ENCODE measurements around the gene EPX.
"Not testable (repeated sequence)": the region's sequence is repeated elsewhere in the genome, so short reads cannot be mapped to it uniquely, and the experiment has no call there.

Gene EPX

DNA sequence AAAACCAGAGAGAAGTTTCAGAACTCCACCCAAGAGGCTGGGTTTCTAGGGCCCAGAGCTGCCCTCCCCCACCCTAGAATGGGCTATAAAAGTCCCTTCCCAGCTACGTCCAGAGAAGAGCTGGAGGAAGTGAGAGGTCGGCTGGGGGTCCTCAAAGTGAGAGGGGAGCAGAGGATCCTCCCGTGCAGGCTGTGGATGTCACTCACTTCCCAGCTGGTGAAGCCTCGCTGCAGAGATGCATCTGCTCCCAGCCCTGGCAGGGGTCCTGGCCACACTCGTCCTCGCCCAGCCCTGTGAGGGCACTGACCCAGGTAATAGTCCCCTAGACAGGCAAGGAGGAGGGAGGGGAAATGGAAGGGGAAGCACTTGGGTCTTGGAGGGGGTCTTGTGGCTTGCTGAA is at the start of gene EPX:
Gene EPX (plus strand): TSS at position 115 of the 400 bp plus-strand sequence. CDS start 121 bp downstream, at position 236.
- H3K9me3 Mint-ChIP-seq: no peaks in the 10 kb centered on the region
- H3K4me3 Mint-ChIP-seq: no peak within 1 kb of the TSS
- H3K36me3 Mint-ChIP-seq (ENCODE audit: low read depth): no peaks in the 10 kb centered on the region
- no peak within 1 kb of the TSS for H3K27ac Mint-ChIP-seq
- no peaks in the 10 kb centered on the region for H3K4me1 Mint-ChIP-seq (ENCODE audit: low read depth)
- no peaks in the 10 kb centered on the region for H3K27me3 Mint-ChIP-seq (ENCODE audit: low read depth)

- H3K36me3 Mint-ChIP-seq (ENCODE audit: low read depth); H3K4me3 Mint-ChIP-seq; H3K4me1 Mint-ChIP-seq (ENCODE audit: low read depth); H3K27ac Mint-ChIP-seq: not testable (repeated sequence)
- Mint-ChIP-seq H3K9me3 (peaks cover 35% of the 10 kb centered on the region), H3K27me3 (ENCODE audit: low read depth) (peaks cover 74% of the 10 kb centered on the region)
Measured at GRCh38 chr17:58143335-58143734, 49.2 kb upstream of the EPX start.

DNA sequence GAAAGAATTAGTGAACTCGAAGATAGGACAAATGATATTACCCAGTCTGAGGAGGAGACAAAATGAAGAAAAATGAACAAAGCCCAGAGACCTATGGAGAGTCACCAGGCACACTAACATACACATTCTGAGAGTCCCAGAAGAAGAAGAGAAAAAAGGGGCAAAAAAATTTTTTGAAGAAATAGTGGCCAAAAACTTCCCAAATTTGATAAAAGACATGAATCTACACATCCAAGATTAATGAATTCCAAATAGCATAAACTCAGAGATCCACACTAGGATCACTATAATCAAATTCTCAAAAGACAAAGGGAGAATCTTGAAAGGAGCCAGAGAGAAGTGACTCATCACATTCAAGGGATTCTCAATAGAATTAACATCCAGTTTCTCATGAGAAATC is 47.7 kb upstream of the EPX start:
- no peak overlapping the region for H3K4me3 Mint-ChIP-seq

GRCh38 chr17:58147930-58148434 is 44.5 kb upstream of the EPX start, which contains the start of gene OR4D1:
Gene OR4D1 (plus strand): TSS chr17:58148384. CDS start chr17:58155154, 6,770 bp downstream.
- H3K4me3 Mint-ChIP-seq: no peak within 1 kb of the TSS
- H3K36me3 Mint-ChIP-seq (ENCODE audit: low read depth): peaks cover 15% of the 10 kb centered on the region
- H3K27me3 Mint-ChIP-seq (ENCODE audit: low read depth): peaks cover 77% of the 10 kb centered on the region
- peaks cover 35% of the 10 kb centered on the region for H3K9me3 Mint-ChIP-seq
- no peak within 1 kb of the TSS for H3K27ac Mint-ChIP-seq
- peaks cover 9% of the 10 kb centered on the region for H3K4me1 Mint-ChIP-seq (ENCODE audit: low read depth)

More for the DNA sequence above, 47.7 kb upstream of the EPX start:
- H3K9me3 Mint-ChIP-seq: peaks cover 35% of the 10 kb centered on the region
- H3K27me3 Mint-ChIP-seq (ENCODE audit: low read depth): peaks cover 74% of the 10 kb centered on the region
- H3K27ac Mint-ChIP-seq: no peak overlapping the region
- peaks cover 10% of the 10 kb centered on the region for H3K36me3 Mint-ChIP-seq (ENCODE audit: low read depth)
- H3K4me1 Mint-ChIP-seq (ENCODE audit: low read depth): no peaks in the 10 kb centered on the region

- peaks cover 15% of the 10 kb centered on the region for H3K4me1 Mint-ChIP-seq (ENCODE audit: low read depth)
- peaks cover 76% of the 10 kb centered on the region for H3K27me3 Mint-ChIP-seq (ENCODE audit: low read depth)
- H3K27ac Mint-ChIP-seq: no peak overlapping the region
- H3K4me3 Mint-ChIP-seq: no peak overlapping the region
- H3K36me3 Mint-ChIP-seq (ENCODE audit: low read depth): peaks cover 15% of the 10 kb centered on the region
- H3K9me3 Mint-ChIP-seq: peaks cover 34% of the 10 kb centered on the region
Measured at GRCh38 chr17:58148609-58149008, 43.9 kb upstream of the EPX start.

GRCh38 chr17:58150394-58150793 is 42.1 kb upstream of the EPX start:
- Mint-ChIP-seq H3K4me1 (ENCODE audit: low read depth) (peaks cover 27% of the 10 kb centered on the region), H3K36me3 (ENCODE audit: low read depth) (peaks cover 18% of the 10 kb centered on the region), H3K9me3 (peaks cover 20% of the 10 kb centered on the region), H3K27me3 (ENCODE audit: low read depth) (peaks cover 61% of the 10 kb centered on the region), H3K27ac (no peak overlapping the region), H3K4me3 (no peak overlapping the region)

GRCh38 chr17:58153046-58153445 is 39.5 kb upstream of the EPX start:
- peaks cover 41% of the 10 kb centered on the region for H3K4me1 Mint-ChIP-seq (ENCODE audit: low read depth)
- H3K36me3 Mint-ChIP-seq (ENCODE audit: low read depth): peaks cover 20% of the 10 kb centered on the region
- H3K27me3 Mint-ChIP-seq (ENCODE audit: low read depth): peaks cover 48% of the 10 kb centered on the region
- H3K27ac Mint-ChIP-seq: peak overlapping the region; percentile 87
- peak overlapping the region; percentile 66 for H3K4me3 Mint-ChIP-seq
- peaks cover 8% of the 10 kb centered on the region for H3K9me3 Mint-ChIP-seq

GRCh38 chr17:58153671-58154070 is 38.9 kb upstream of the EPX start:
- Mint-ChIP-seq H3K27ac (peak overlapping the region; percentile 80), H3K27me3 (ENCODE audit: low read depth) (peaks cover 41% of the 10 kb centered on the region), H3K4me3 (no peak overlapping the region), H3K36me3 (ENCODE audit: low read depth) (peaks cover 20% of the 10 kb centered on the region), H3K4me1 (ENCODE audit: low read depth) (peaks cover 41% of the 10 kb centered on the region), H3K9me3 (peaks cover 8% of the 10 kb centered on the region)

DNA sequence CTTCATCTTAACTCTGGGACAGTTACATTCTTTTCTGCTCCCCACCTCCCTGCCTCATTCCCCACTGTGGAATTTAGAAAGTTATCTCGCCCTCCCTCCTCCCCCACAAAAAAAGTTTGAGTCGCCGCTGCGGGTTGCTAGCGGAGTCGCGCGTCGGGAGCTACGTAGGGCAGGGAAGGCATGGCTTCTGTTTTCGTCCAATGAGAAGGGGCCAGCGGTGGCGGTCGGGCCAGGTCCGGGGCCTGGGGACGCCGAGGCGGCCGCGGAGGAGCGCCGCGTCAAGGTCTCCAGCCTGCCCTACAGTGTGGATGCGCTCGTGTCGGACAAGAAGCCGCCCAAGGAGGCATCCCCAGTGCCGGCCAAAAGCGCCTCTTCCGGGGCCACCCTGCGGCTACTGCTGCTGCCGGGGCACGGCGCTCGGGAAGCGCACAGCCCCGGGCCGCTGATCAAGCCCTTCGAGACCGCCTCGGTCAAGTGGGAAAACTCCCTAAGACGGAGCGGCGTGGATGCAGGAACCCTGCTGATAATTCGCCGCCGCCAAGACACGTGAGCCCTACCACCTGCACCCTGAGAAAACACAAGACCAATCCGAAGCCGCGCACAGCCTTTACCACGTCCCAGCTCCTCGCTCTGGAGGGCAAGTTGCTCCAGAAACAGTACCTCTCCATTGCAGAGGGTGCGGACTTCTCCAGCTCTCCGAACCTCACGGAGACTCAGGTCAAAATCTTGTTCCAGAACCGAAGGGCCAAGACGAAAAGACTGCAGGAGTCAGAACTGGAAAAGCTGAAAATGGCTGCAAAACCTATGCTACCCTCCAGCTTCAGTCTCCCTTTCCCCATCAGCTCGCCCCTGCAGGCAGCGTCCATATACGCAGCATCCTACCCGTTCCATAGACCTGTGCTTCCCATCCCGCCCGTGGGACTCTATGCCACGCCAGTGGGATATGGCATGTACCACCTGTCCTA is 35.4 kb upstream of the EPX start:
- peaks cover 42% of the 10 kb centered on the region for H3K4me1 Mint-ChIP-seq (ENCODE audit: low read depth)
- peaks cover 18% of the 10 kb centered on the region for H3K36me3 Mint-ChIP-seq (ENCODE audit: low read depth)
- peak overlapping the region; percentile 88 for H3K27ac Mint-ChIP-seq
- H3K27me3 Mint-ChIP-seq (ENCODE audit: low read depth): peaks cover 39% of the 10 kb centered on the region
- H3K9me3 Mint-ChIP-seq: peaks cover 8% of the 10 kb centered on the region
- H3K4me3 Mint-ChIP-seq: peak overlapping the region; percentile 93

GRCh38 chr17:58158181-58158580 is 34.3 kb upstream of the EPX start:
- H3K36me3 Mint-ChIP-seq (ENCODE audit: low read depth): peaks cover 18% of the 10 kb centered on the region
- H3K27me3 Mint-ChIP-seq (ENCODE audit: low read depth): peaks cover 47% of the 10 kb centered on the region
- H3K9me3 Mint-ChIP-seq: peaks cover 8% of the 10 kb centered on the region
- peaks cover 32% of the 10 kb centered on the region for H3K4me1 Mint-ChIP-seq (ENCODE audit: low read depth)
- H3K27ac Mint-ChIP-seq: no peak overlapping the region
- H3K4me3 Mint-ChIP-seq: no peak overlapping the region

DNA sequence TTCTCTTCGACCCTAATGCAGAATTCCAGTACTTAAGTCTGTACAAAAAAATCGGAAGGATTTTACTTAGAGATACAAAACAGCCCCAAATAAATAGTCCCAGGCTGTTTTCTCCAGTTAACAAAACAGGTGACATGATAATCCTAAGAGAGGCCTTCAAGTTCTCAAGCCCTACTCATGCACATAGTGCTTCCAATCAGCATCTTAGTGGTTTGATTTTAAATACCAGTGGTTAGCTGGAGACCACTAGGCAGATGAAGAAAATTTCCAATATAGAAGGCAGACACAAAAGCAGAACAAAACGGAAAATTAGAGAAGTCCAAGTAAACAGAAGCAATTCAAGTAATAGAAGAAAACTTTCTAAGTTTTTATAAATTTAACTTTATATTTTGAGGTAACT is 31.0 kb upstream of the EPX start:
- Mint-ChIP-seq H3K36me3 (ENCODE audit: low read depth) (peaks cover 7% of the 10 kb centered on the region), H3K4me1 (ENCODE audit: low read depth) (peaks cover 11% of the 10 kb centered on the region), H3K4me3 (no peak overlapping the region), H3K9me3 (no peaks in the 10 kb centered on the region), H3K27me3 (ENCODE audit: low read depth) (peaks cover 71% of the 10 kb centered on the region), H3K27ac (no peak overlapping the region)

- no peaks in the 10 kb centered on the region for H3K9me3 Mint-ChIP-seq
- H3K27ac Mint-ChIP-seq: no peak overlapping the region
- no peak overlapping the region for H3K4me3 Mint-ChIP-seq
- peaks cover 67% of the 10 kb centered on the region for H3K27me3 Mint-ChIP-seq (ENCODE audit: low read depth)
- H3K4me1 Mint-ChIP-seq (ENCODE audit: low read depth): peaks cover 14% of the 10 kb centered on the region
- no peaks in the 10 kb centered on the region for H3K36me3 Mint-ChIP-seq (ENCODE audit: low read depth)
Measured at GRCh38 chr17:58165981-58166380, 26.5 kb upstream of the EPX start.

GRCh38 chr17:58166682-58167081 is 25.8 kb upstream of the EPX start, which contains the start of gene OR4D2:
Gene OR4D2 (plus strand): TSS chr17:58166982. CDS start chr17:58169656, 2,674 bp downstream.
- Mint-ChIP-seq H3K27me3 (ENCODE audit: low read depth) (peaks cover 61% of the 10 kb centered on the region), H3K9me3 (no peaks in the 10 kb centered on the region), H3K4me3 (no peak within 1 kb of the TSS), H3K4me1 (ENCODE audit: low read depth) (peaks cover 18% of the 10 kb centered on the region), H3K27ac (peak within 1 kb of the TSS; percentile 52), H3K36me3 (ENCODE audit: low read depth) (no peaks in the 10 kb centered on the region)

- Mint-ChIP-seq H3K4me1 (ENCODE audit: low read depth) (peaks cover 28% of the 10 kb centered on the region), H3K4me3 (peak overlapping the region; percentile 49), H3K27me3 (ENCODE audit: low read depth) (peaks cover 46% of the 10 kb centered on the region), H3K27ac (peak overlapping the region; percentile 50), H3K9me3 (no peaks in the 10 kb centered on the region), H3K36me3 (ENCODE audit: low read depth) (no peaks in the 10 kb centered on the region)
Measured at GRCh38 chr17:58170622-58171021, 21.9 kb upstream of the EPX start.

Data from T-helper 1 cell treated with Interleukin-12 subunit alpha and Interleukin-12 subunit beta and Interleukin-4 antibody, amounts not matched to agents 30 μg/mL and 1 μg/mL, for 36 hours (primary cell).